Stomach (tissue), 19 donors: Measurements from ENCODE around the gene MYO3B. TPM values are rescaled to one million over a fixed set of nuclear protein-coding genes. Genes with fewer than 3 reads are reported as not detected.

ENCODE experiments used
- DNase-seq, 2 donors: peaks; one replicate each; pipeline versions ENCODE4 v3.0.0 to v3.0.0-alpha.2; 2013 to 2019
- H3K27ac ChIP-seq, 5 donors: fragments of 200-600 bp in 4 of 5; sonication (generic) in 4 of 5; one replicate each; pipeline ENCODE4 v1.5.1; 2013 to 2019; ENCODE audit warnings: mild to moderate bottlenecking in 1 of 5, moderate library complexity in 1 of 5
- H3K27me3 ChIP-seq, 3 donors: fragments of 200-600 bp; sonication (generic); one replicate each; pipeline ENCODE4 v1.5.1; 2017 to 2019; ENCODE audit warnings: mixed run types in 1 of 3
- H3K36me3 ChIP-seq, 4 donors: fragments of 200-600 bp; sonication (generic); 1 replicate in 3 of 4; 2 replicates in 1 of 4; pipeline ENCODE4 v1.5.1; 2016 to 2019
- H3K4me1 ChIP-seq, 4 donors: fragments of 200-600 bp; sonication (generic); one replicate each; pipeline ENCODE4 v1.5.1; 2016 to 2019
- H3K4me3 ChIP-seq, 4 donors: fragments of 200-600 bp; sonication (generic) in 3 of 4; one replicate each; pipeline ENCODE4 v1.5.1; 2016 to 2019; ENCODE audit warnings: mild to moderate bottlenecking in 1 of 4
- H3K9me3 ChIP-seq, 4 donors: fragments of 200-600 bp; sonication (generic); one replicate each; pipeline ENCODE4 v1.5.1; 2016 to 2019
- EP300 ChIP-seq: sonication (generic); formaldehyde crosslinking; IDR thresholded peaks from one replicate; pipeline ENCODE4 v1.6.1; 2017; ENCODE audit warnings: antibody characterized with exemption
- POLR2A ChIP-seq, 4 donors: fragments of 450-650 bp; IDR thresholded peaks; one replicate each; pipeline ENCODE4 v1.6.1; 2016; ENCODE audit warnings: antibody characterized with exemption in 4 of 4, control low read depth in 2 of 4, mild to moderate bottlenecking in 1 of 4, moderate library complexity in 1 of 4
- POLR2AphosphoS5 ChIP-seq, 3 donors: sonication (generic); formaldehyde crosslinking; IDR thresholded peaks; one replicate each; pipeline ENCODE4 v1.6.1; 2016; ENCODE audit warnings: antibody characterized with exemption in 3 of 3
- WGBS, 5 donors: extraction: QIAGEN DNeasy Blood & Tissue Kit in 3 of 5; methylation state at CpG; one replicate each; pipeline versions ENCODE4 v1.1.5 to v1.1.7; 2013 to 2018; 5-methylcytosine and 5-hydroxymethylcytosine counted together
- intact Hi-C: fragments of 100-400 bp; cut with DNase I; formaldehyde crosslinking; loops from one replicate; pipeline ENCODE4 v1.15.1; 2023; ENCODE audit warnings: low total_unique reads
- long read RNA-seq, 10 donors: transcript quantifications; one replicate each; lab custom pipeline, GENCODE V29; 2026
- polyA plus RNA-seq, 3 donors: library from polyadenylated mRNA; stranded (reverse); fragments of 200-250 nt; gene quantifications; one replicate each; pipeline ENCODE4 v1.2.3, GENCODE V29; 2013
- total RNA-seq, 5 donors: library from RNA; depleted of rRNA; stranded (reverse); fragments of >200 nt; gene quantifications; one replicate each; pipeline versions ENCODE4 v1.1.0 to v1.2.3, GENCODE V29; 2014 to 2016
- TF ChIP-seq, protein P1 (sequence below), 7 experiments: fragments of 450-650 bp in 4 of 7; fragments of 200-600 bp in 3 of 7; sonication (generic) in 3 of 7; IDR thresholded peaks; one replicate each; pipeline ENCODE4 v1.5.1; 2016 to 2019; ENCODE audit warnings: antibody characterized with exemption in 7 of 7, control low read depth in 2 of 7, mild to moderate bottlenecking in 1 of 7
- donor health status: healthy with polysubstance abuse.
- donor health status: Bipolar disorder and iron deficiency.
- donor health status: healthy.

Gene MYO3B
- total RNA-seq: under 1 TPM in 1 of 5 donors, not detected in 4; 0.37 TPM
- polyA plus RNA-seq: under 1 TPM in 1 of 3 donors, not detected in 2; 0.05 TPM
- long read RNA-seq, donor 1: 0 reads
- long read RNA-seq, donor 2: 0 reads
- long read RNA-seq, donor 3: 0 reads
- long read RNA-seq, donor 4: 0 reads
- long read RNA-seq, donor 5: 0 reads
- long read RNA-seq, donor 6: 0 reads
- long read RNA-seq, donor 7: 0 reads
- long read RNA-seq, donor 8: 0 reads
- long read RNA-seq, donor 9: 0 reads
- long read RNA-seq, donor 10: 0 reads

- peak in 1 of 2 donors; percentile 28 for DNase-seq
- TF ChIP-seq EP300: no peak
- TF ChIP-seq POLR2A (IDR thresholded peaks at IDR 0.05): no peak
- TF ChIP-seq POLR2AphosphoS5 (IDR thresholded peaks at IDR 0.05): no peak
- TF ChIP-seq, protein P1, sequence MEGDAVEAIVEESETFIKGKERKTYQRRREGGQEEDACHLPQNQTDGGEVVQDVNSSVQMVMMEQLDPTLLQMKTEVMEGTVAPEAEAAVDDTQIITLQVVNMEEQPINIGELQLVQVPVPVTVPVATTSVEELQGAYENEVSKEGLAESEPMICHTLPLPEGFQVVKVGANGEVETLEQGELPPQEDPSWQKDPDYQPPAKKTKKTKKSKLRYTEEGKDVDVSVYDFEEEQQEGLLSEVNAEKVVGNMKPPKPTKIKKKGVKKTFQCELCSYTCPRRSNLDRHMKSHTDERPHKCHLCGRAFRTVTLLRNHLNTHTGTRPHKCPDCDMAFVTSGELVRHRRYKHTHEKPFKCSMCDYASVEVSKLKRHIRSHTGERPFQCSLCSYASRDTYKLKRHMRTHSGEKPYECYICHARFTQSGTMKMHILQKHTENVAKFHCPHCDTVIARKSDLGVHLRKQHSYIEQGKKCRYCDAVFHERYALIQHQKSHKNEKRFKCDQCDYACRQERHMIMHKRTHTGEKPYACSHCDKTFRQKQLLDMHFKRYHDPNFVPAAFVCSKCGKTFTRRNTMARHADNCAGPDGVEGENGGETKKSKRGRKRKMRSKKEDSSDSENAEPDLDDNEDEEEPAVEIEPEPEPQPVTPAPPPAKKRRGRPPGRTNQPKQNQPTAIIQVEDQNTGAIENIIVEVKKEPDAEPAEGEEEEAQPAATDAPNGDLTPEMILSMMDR (IDR thresholded peaks at IDR 0.05): no peak
- Histone ChIP-seq H3K4me1 (no peaks in the 10 kb centered on the region), H3K36me3 (no peaks in the 10 kb centered on the region), H3K27ac (no peak within 1 kb of the TSS), H3K4me3 (no peak within 1 kb of the TSS), H3K9me3 (no peaks in the 10 kb centered on the region), H3K27me3 (no peaks in the 10 kb centered on the region)
- 68 to 87% (median 79%) methylated on average over 3 of the region's 3 CpGs for WGBS, 5 donors
- intact Hi-C loops: no loop called here
Observed at GRCh38 chr2:170177950-170178781, at the start of gene MYO3B. MYO3B (plus strand) TSS chr2:170178147; CDS start chr2:170178288, 141 bp downstream.

GRCh38 chr2:170139276-170139967 is 38.5 kb upstream of the MYO3B start:
- DNase-seq: no peak
- H3K4me1 ChIP-seq: peaks cover 0 to under 1% (median 0%) of the 10 kb centered on the region in 4 donors
- intact Hi-C loops: no loop called here
- no peaks in the 10 kb centered on the region for H3K36me3 ChIP-seq
- H3K27me3 ChIP-seq: no peaks in the 10 kb centered on the region
- 85 to 92% (median 88%) methylated on average over 9 of the region's 9 CpGs for WGBS, 5 donors
- no peak overlapping the region for H3K27ac ChIP-seq
- H3K9me3 ChIP-seq: no peaks in the 10 kb centered on the region
- TF ChIP-seq POLR2A (IDR thresholded peaks at IDR 0.05) (no peak), POLR2AphosphoS5 (IDR thresholded peaks at IDR 0.05) (no peak), EP300 (no peak)
- TF ChIP-seq, protein P1 (IDR thresholded peaks at IDR 0.05): no peak
- no peak overlapping the region for H3K4me3 ChIP-seq

DNA sequence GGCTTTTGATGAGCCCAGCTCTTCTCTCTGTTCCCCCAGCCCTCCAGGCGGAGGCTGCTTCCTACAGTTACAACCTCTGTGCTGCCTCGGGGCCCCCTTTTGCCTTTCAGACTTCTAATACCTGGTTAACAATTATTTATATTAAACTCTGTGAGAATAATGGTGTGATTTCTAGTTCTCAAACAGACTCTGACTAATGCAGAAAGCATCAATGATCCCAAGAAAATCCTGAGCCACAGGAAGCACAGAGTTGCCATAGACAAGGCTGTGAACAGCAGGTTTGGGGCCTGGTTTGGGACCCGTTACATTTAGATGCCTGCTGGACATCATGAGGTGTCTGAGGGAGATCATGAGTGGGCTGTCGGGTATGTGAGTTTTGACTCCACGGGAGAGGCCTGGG is 37.4 kb upstream of the MYO3B start:
- DNase-seq: no peak
- intact Hi-C loops: no loop called here
- 77 to 98% (median 94%) methylated on average over 5 of the region's 5 CpGs for WGBS, 5 donors
- Histone ChIP-seq H3K9me3 (no peaks in the 10 kb centered on the region), H3K4me3 (no peak overlapping the region), H3K27me3 (no peaks in the 10 kb centered on the region), H3K4me1 (peaks cover 0 to 6% (median 0%) of the 10 kb centered on the region in 4 donors), H3K27ac (no peak overlapping the region), H3K36me3 (no peaks in the 10 kb centered on the region)
- no peak for TF ChIP-seq POLR2A (IDR thresholded peaks at IDR 0.05)
- TF ChIP-seq, protein P1 (IDR thresholded peaks at IDR 0.05): no peak
- no peak for TF ChIP-seq POLR2AphosphoS5 (IDR thresholded peaks at IDR 0.05)
- no peak for TF ChIP-seq EP300

GRCh38 chr2:170141865-170142264 is 36.1 kb upstream of the MYO3B start:
- H3K27me3 ChIP-seq: no peaks in the 10 kb centered on the region
- intact Hi-C loops: no loop called here
- H3K9me3 ChIP-seq: no peaks in the 10 kb centered on the region
- WGBS, 5 donors: 75 to 90% (median 87%) methylated on average over 12 of the region's 12 CpGs
- no peak for DNase-seq
- TF ChIP-seq POLR2AphosphoS5 (IDR thresholded peaks at IDR 0.05) (no peak), POLR2A (IDR thresholded peaks at IDR 0.05) (no peak), EP300 (no peak)
- TF ChIP-seq, protein P1 (IDR thresholded peaks at IDR 0.05): no peak
- no peak overlapping the region for H3K4me3 ChIP-seq
- peaks cover 0 to 6% (median 0%) of the 10 kb centered on the region in 4 donors for H3K4me1 ChIP-seq
- no peak overlapping the region for H3K27ac ChIP-seq
- H3K36me3 ChIP-seq: no peaks in the 10 kb centered on the region
